CD4-positive, alpha-beta memory T cell (primary cell): ENCODE measurements around the gene BNIP5. TPM values are rescaled to one million over a fixed set of nuclear protein-coding genes. Genes with fewer than 3 reads are reported as not detected.

Source experiments
- CTCF ChIA-PET: fragments of 350-600 bp; sonication (Branson Sonifier 250); formaldehyde crosslinking; loops from one replicate; lab custom pipeline; 2021; ENCODE audit warnings: inconsistent platforms; ENCODE audit not compliant: partially characterized antibody; lab: Charles Lee
- POLR2A ChIA-PET: fragments of 350-600 bp; sonication (Branson Sonifier 250); formaldehyde crosslinking; loops from one replicate; lab custom pipeline; 2021; ENCODE audit not compliant: partially characterized antibody; lab: Charles Lee
- DNase-seq, 5 donors: peaks; one replicate each; pipeline versions ENCODE4 v3.0.0 to v3.0.0-alpha.2; 2020 to 2022; ENCODE audit warnings: mixed read lengths in 1 of 5
- H3K27ac ChIP-seq: one replicate; pipeline ENCODE4 v1.7.0; 2013; ENCODE audit warnings: low read depth, low read length
- H3K27me3 ChIP-seq: 2 replicates; pipeline ENCODE4 v1.7.0; 2013; ENCODE audit warnings: mild to moderate bottlenecking, low read length, moderate library complexity; ENCODE audit not compliant: insufficient read depth
- H3K36me3 ChIP-seq: 2 replicates; pipeline ENCODE4 v1.7.0; 2013; ENCODE audit warnings: mild to moderate bottlenecking, low read length, moderate library complexity; ENCODE audit not compliant: insufficient read depth
- H3K4me1 ChIP-seq: 2 replicates; pipeline ENCODE4 v1.7.0; 2013; ENCODE audit warnings: mild to moderate bottlenecking, low read length, moderate library complexity; ENCODE audit not compliant: insufficient read depth
- H3K4me3 ChIP-seq, 2 donors: one replicate each; pipeline ENCODE4 v1.7.0; 2013; ENCODE audit warnings: low read length in 2 of 2, mild to moderate bottlenecking in 1 of 2
- H3K9me3 ChIP-seq, 2 donors: one replicate each; pipeline ENCODE4 v1.7.0; 2013; ENCODE audit warnings: low read length in 2 of 2, control low read depth in 1 of 2; ENCODE audit not compliant: control insufficient read depth in 1 of 2
- H3K27ac Mint-ChIP-seq, 7 donors: one replicate each; pipeline ENCODE4 v1.8.0; 2020 to 2021; ENCODE audit warnings: mixed read lengths in 7 of 7, mild to moderate bottlenecking in 6 of 7, inconsistent platforms in 3 of 7, moderate library complexity in 3 of 7
- H3K27me3 Mint-ChIP-seq, 2 donors: one replicate each; pipeline ENCODE4 v1.8.0; 2020 to 2021; ENCODE audit warnings: mixed read lengths in 2 of 2
- H3K36me3 Mint-ChIP-seq, 2 donors: one replicate each; pipeline ENCODE4 v1.8.0; 2020 to 2021; ENCODE audit warnings: mixed read lengths in 2 of 2, inconsistent platforms in 1 of 2, mild to moderate bottlenecking in 1 of 2
- H3K4me1 Mint-ChIP-seq, 4 donors: one replicate each; pipeline ENCODE4 v1.8.0; 2020 to 2021; ENCODE audit warnings: mixed read lengths in 4 of 4, mild to moderate bottlenecking in 1 of 4
- H3K4me3 Mint-ChIP-seq, 8 donors: one replicate each; pipeline ENCODE4 v1.8.0; 2020 to 2021; ENCODE audit warnings: mixed read lengths in 8 of 8, mild to moderate bottlenecking in 7 of 8, moderate library complexity in 6 of 8, inconsistent platforms in 3 of 8
- H3K9me3 Mint-ChIP-seq, 8 donors: one replicate each; pipeline ENCODE4 v1.8.0; 2020 to 2021; ENCODE audit warnings: mixed read lengths in 8 of 8, mild to moderate bottlenecking in 5 of 8, inconsistent platforms in 3 of 8, moderate library complexity in 1 of 8
- intact Hi-C: fragments of 100-400 bp; cut with micrococcal nuclease; formaldehyde crosslinking; loops from one replicate; pipeline ENCODE4 v1.15.1; 2023
- polyA plus RNA-seq, 2 donors: library from polyadenylated mRNA; unstranded; fragments of 300-500 nt; fragmentation: Illumina TruSeq; gene quantifications; one replicate each; pipeline ENCODE4 v1.2.3, GENCODE V29; 2021
- total RNA-seq, 2 experiments: library from RNA; stranded (reverse); gene quantifications; one replicate each; pipeline ENCODE4 v1.2.3, GENCODE V29; 2021

BNIP5 gene
- total and polyA plus RNA-seq, 4 experiments from 2014 or later: not detected

DNA sequence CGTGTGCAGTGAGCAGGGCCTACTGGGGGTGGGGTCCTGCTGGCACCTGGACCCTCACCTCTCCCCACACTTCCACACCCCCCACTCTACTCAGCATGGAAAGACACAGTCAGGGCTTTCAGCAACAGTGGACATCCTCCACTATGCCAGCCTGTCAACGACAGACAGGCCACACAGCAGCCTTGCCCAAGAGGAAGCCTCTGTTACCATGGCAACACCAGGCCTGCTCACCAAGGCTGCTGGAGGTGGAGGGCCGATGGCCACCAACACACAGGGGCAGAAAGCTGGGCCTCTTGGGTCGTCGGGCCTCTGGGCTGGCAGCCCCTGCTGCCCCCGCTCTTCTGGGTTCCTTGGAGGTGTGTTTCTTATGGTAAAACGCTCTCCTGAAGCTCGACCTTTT is 13.6 kb downstream of the BNIP5 start:
- H3K4me1 Mint-ChIP-seq: no peaks in the 10 kb centered on the region
- Histone ChIP-seq H3K27ac (no peak overlapping the region), H3K36me3 (no peaks in the 10 kb centered on the region), H3K27me3 (no peaks in the 10 kb centered on the region), H3K4me3 (no peak overlapping the region), H3K4me1 (no peaks in the 10 kb centered on the region), H3K9me3 (no peaks in the 10 kb centered on the region)
- no peak for DNase-seq
- H3K27ac Mint-ChIP-seq: no peak overlapping the region
- intact Hi-C loops: no loop called here
- CTCF ChIA-PET: no interaction called here
- H3K36me3 Mint-ChIP-seq: no peaks in the 10 kb centered on the region
- H3K4me3 Mint-ChIP-seq: no peak overlapping the region
- no peaks in the 10 kb centered on the region for H3K27me3 Mint-ChIP-seq
- POLR2A ChIA-PET: no interaction called here
- H3K9me3 Mint-ChIP-seq: no peaks in the 10 kb centered on the region

DNA sequence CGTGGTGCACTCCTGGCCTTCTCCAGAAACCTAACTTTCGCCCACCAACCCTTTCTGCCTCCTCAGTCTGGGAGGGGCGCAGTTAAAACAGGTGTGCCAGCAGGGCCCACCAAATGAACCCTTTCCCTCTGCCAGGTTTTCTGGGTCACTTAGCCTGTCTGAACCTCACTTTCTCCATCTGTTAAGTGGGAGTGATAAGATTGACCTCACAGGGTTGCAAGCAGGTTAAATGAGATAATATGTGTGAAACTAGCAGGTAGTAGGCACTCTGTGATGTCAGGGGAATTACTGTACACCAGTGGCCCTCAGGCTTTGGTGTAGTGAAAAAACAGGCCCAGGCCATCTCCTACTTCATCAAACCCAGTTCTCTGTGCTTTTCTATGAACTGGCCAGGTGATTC is 14.1 kb downstream of the BNIP5 start:
- Histone ChIP-seq H3K27ac (no peak overlapping the region), H3K36me3 (no peaks in the 10 kb centered on the region), H3K4me3 (no peak overlapping the region), H3K9me3 (no peaks in the 10 kb centered on the region), H3K27me3 (no peaks in the 10 kb centered on the region), H3K4me1 (no peaks in the 10 kb centered on the region)
- H3K36me3 Mint-ChIP-seq: no peaks in the 10 kb centered on the region
- intact Hi-C loops: no loop called here
- no peaks in the 10 kb centered on the region for H3K9me3 Mint-ChIP-seq
- H3K4me3 Mint-ChIP-seq: no peak overlapping the region
- no peaks in the 10 kb centered on the region for H3K27me3 Mint-ChIP-seq
- no peak for DNase-seq
- H3K4me1 Mint-ChIP-seq: no peaks in the 10 kb centered on the region
- CTCF ChIA-PET: interaction anchor here (1.4 kb wide), 1 partner anchor 20 kb away, joined by 3 read pairs; no protein-coding TSS in a partner anchor
- no peak overlapping the region for H3K27ac Mint-ChIP-seq
- POLR2A ChIA-PET: no interaction called here

GRCh38 chr6:36320475-36320874 is 16.2 kb downstream of the BNIP5 start:
- CTCF ChIA-PET: interaction anchor here (1.0 to 1.5 kb wide), 2 partner anchors 21 to 41 kb away, joined by 3 to 5 read pairs; no protein-coding TSS in a partner anchor

GRCh38 chr6:36319821-36320220 is 16.9 kb downstream of the BNIP5 start:
- H3K27ac Mint-ChIP-seq: no peak overlapping the region
- no peaks in the 10 kb centered on the region for H3K9me3 Mint-ChIP-seq
- ChIA-PET CTCF (interaction anchor here (1.0 to 1.5 kb wide), 2 partner anchors 21 to 42 kb away, joined by 3 to 5 read pairs; no protein-coding TSS in a partner anchor), POLR2A (no interaction called here)
- no peak overlapping the region for H3K4me3 Mint-ChIP-seq
- no peaks in the 10 kb centered on the region for H3K4me1 Mint-ChIP-seq
- Histone ChIP-seq H3K4me1 (no peaks in the 10 kb centered on the region), H3K9me3 (no peaks in the 10 kb centered on the region), H3K36me3 (no peaks in the 10 kb centered on the region), H3K4me3 (no peak overlapping the region), H3K27ac (no peak overlapping the region), H3K27me3 (no peaks in the 10 kb centered on the region)
- intact Hi-C loops: no loop called here
- DNase-seq: no peak
- no peaks in the 10 kb centered on the region for H3K27me3 Mint-ChIP-seq
- no peaks in the 10 kb centered on the region for H3K36me3 Mint-ChIP-seq

More at GRCh38 chr6:36320475-36320874, 16.2 kb downstream of the BNIP5 start:
- Mint-ChIP-seq H3K27ac (no peak overlapping the region), H3K36me3 (no peaks in the 10 kb centered on the region), H3K4me1 (no peaks in the 10 kb centered on the region), H3K27me3 (no peaks in the 10 kb centered on the region), H3K4me3 (no peak overlapping the region), H3K9me3 (no peaks in the 10 kb centered on the region)
- H3K4me3 ChIP-seq: no peak overlapping the region
- no peak for DNase-seq
- no peaks in the 10 kb centered on the region for H3K4me1 ChIP-seq
- POLR2A ChIA-PET: no interaction called here
- intact Hi-C loops: no loop called here
- no peaks in the 10 kb centered on the region for H3K27me3 ChIP-seq
- H3K27ac ChIP-seq: no peak overlapping the region
- H3K9me3 ChIP-seq: no peaks in the 10 kb centered on the region
- H3K36me3 ChIP-seq: no peaks in the 10 kb centered on the region

- H3K27ac Mint-ChIP-seq: no peak overlapping the region
- no peak for DNase-seq
- Histone ChIP-seq H3K36me3 (no peaks in the 10 kb centered on the region), H3K27me3 (no peaks in the 10 kb centered on the region), H3K4me3 (no peak overlapping the region), H3K27ac (no peak overlapping the region), H3K9me3 (no peaks in the 10 kb centered on the region), H3K4me1 (no peaks in the 10 kb centered on the region)
- no peaks in the 10 kb centered on the region for H3K9me3 Mint-ChIP-seq
- intact Hi-C loops: no loop called here
- H3K4me1 Mint-ChIP-seq: no peaks in the 10 kb centered on the region
- POLR2A ChIA-PET: no interaction called here
- CTCF ChIA-PET: no interaction called here
- H3K4me3 Mint-ChIP-seq: no peak overlapping the region
- H3K36me3 Mint-ChIP-seq: no peaks in the 10 kb centered on the region
- no peaks in the 10 kb centered on the region for H3K27me3 Mint-ChIP-seq
Observed at GRCh38 chr6:36319436-36319762, 17.3 kb downstream of the BNIP5 start.

GRCh38 chr6:36318690-36319435 is 17.8 kb downstream of the BNIP5 start:
- no peak for DNase-seq
- H3K9me3 Mint-ChIP-seq: no peaks in the 10 kb centered on the region
- no peak overlapping the region for H3K4me3 Mint-ChIP-seq
- H3K36me3 Mint-ChIP-seq: no peaks in the 10 kb centered on the region
- Histone ChIP-seq H3K27ac (no peak overlapping the region), H3K4me3 (no peak overlapping the region), H3K9me3 (no peaks in the 10 kb centered on the region), H3K27me3 (no peaks in the 10 kb centered on the region), H3K36me3 (no peaks in the 10 kb centered on the region), H3K4me1 (no peaks in the 10 kb centered on the region)
- H3K27me3 Mint-ChIP-seq: no peaks in the 10 kb centered on the region
- H3K27ac Mint-ChIP-seq: no peak overlapping the region
- POLR2A ChIA-PET: no interaction called here
- H3K4me1 Mint-ChIP-seq: no peaks in the 10 kb centered on the region
- intact Hi-C loops: no loop called here
- CTCF ChIA-PET: no interaction called here

DNA sequence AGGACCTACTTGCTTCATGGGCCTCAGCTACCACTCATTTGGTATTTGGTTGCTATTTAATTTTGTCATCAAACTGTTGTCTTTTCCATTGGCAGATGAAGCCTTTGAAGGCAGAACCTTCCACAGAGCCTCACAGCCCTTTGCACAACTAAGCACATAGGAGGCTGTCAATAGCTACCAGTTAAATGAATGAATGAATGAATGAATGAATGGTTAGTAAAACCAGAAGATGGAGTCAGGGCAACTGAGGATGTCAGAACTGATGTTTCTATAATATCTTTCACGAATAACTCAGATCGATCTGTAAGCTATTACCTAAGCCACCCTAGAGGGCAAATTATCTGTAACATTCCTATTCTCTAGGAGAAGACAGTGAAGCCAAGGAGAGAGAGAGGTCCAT is 19.1 kb downstream of the BNIP5 start:
- Mint-ChIP-seq H3K9me3 (no peaks in the 10 kb centered on the region), H3K27me3 (no peaks in the 10 kb centered on the region), H3K27ac (no peak overlapping the region), H3K4me1 (no peaks in the 10 kb centered on the region), H3K4me3 (no peak overlapping the region), H3K36me3 (no peaks in the 10 kb centered on the region)
- no peaks in the 10 kb centered on the region for H3K9me3 ChIP-seq
- no peaks in the 10 kb centered on the region for H3K27me3 ChIP-seq
- H3K27ac ChIP-seq: no peak overlapping the region
- ChIA-PET CTCF (interaction anchor here (1.3 to 1.4 kb wide), 2 partner anchors 12 to 15 kb away, joined by 4 to 5 read pairs; no protein-coding TSS in a partner anchor), POLR2A (no interaction called here)
- no peak for DNase-seq
- H3K4me1 ChIP-seq: no peaks in the 10 kb centered on the region
- intact Hi-C loops: no loop called here
- H3K36me3 ChIP-seq: no peaks in the 10 kb centered on the region
- no peak overlapping the region for H3K4me3 ChIP-seq
